H1 (cell line): ENCODE data around the gene LCOR. TPM values are rescaled to one million over a fixed set of nuclear protein-coding genes. Genes with fewer than 3 reads are reported as not detected.

Experiments
- NANOG ChIP-seq: IDR thresholded peaks from 2 replicates; pipeline ENCODE4 v1.6.1; 2011; ENCODE audit warnings: low read length, low read depth, mild to moderate bottlenecking, inconsistent platforms; ENCODE audit not compliant: insufficient read depth, poor library complexity, severe bottlenecking
- SAP30 ChIP-seq: fragments of 300-600 bp; sonication (generic); IDR thresholded peaks from 2 replicates; pipeline ENCODE4 v1.7.1; 2012; ENCODE audit warnings: low read length, moderate library complexity, mild to moderate bottlenecking, inconsistent platforms; ENCODE audit not compliant: insufficient read depth, insufficient replicate concordance
- SP1 ChIP-seq: IDR thresholded peaks from 2 replicates; pipeline ENCODE4 v1.6.1; 2011; ENCODE audit warnings: low read depth, low read length
- TEAD4 ChIP-seq: IDR thresholded peaks from 2 replicates; pipeline ENCODE4 v1.6.1; 2012; ENCODE audit warnings: low read depth, low read length, inconsistent platforms, mixed read lengths
- polyA plus RNA-seq, 7 experiments: library from polyadenylated mRNA; depleted of rRNA in 3 of 7; stranded (reverse) in 5 of 7; unstranded in 2 of 7; fragments of >200 nt in 5 of 7; fragments of 200-250 nt in 2 of 7; gene quantifications; 1 replicate in 5 of 7; 2 replicates in 1 of 7; 4 replicates in 1 of 7; pipeline versions ENCODE4 v1.2.1 to v1.2.3, GENCODE V29; 2011 to 2013; ENCODE audit warnings: missing spikeins in 2 of 7, mixed read lengths in 2 of 7
- total RNA-seq: library from RNA; stranded (reverse); fragmentation: NEBNext Ultra II Directional; extraction: Animal tissue kit (Norgen Biotek cat#: 25700); gene quantifications from 2 replicates; pipeline ENCODE4 v1.2.1, GENCODE V29; 2021
- TF ChIP-seq, protein P1 (sequence below): IDR thresholded peaks from 2 replicates; pipeline ENCODE4 v1.6.1; 2012; ENCODE audit warnings: inconsistent platforms

LCOR gene
- total and polyA plus RNA-seq, 2 of the 8 experiments (the other 6 are each of a cell fraction or from before 2014, with no cell fraction given) = 4.7 to 25.5 TPM

GRCh38 chr10:96791902-96792301 lies 40.2 kb upstream of the LCOR start (continued):
- no peak for TF ChIP-seq SAP30
- TF ChIP-seq, protein P1, sequence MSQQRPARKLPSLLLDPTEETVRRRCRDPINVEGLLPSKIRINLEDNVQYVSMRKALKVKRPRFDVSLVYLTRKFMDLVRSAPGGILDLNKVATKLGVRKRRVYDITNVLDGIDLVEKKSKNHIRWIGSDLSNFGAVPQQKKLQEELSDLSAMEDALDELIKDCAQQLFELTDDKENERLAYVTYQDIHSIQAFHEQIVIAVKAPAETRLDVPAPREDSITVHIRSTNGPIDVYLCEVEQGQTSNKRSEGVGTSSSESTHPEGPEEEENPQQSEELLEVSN = no peak
- TF ChIP-seq SP1 = no peak
- no peak for TF ChIP-seq NANOG
- no peak for TF ChIP-seq TEAD4
